Neutrophil (primary cell): ENCODE measurements around the gene MED28.
"Not testable (repeated sequence)": the region's sequence is repeated elsewhere in the genome, so short reads cannot be mapped to it uniquely, and the experiment has no call there.

Source experiments
- H3K27ac ChIP-seq: fragments of 200-600 bp; sonication (generic); 2 replicates; pipeline ENCODE4 v1.5.1; 2016; ENCODE audit warnings: mild to moderate bottlenecking, moderate library complexity
- H3K27me3 ChIP-seq: fragments of 200-600 bp; sonication (generic); 2 replicates; pipeline ENCODE4 v1.6.0; 2016; ENCODE audit warnings: mild to moderate bottlenecking
- H3K36me3 ChIP-seq: fragments of 200-600 bp; sonication (generic); 2 replicates; pipeline ENCODE4 v1.5.1; 2017
- H3K4me1 ChIP-seq, 2 experiments: fragments of 200-600 bp in 1 of 2; sonication (generic) in 1 of 2; 1 replicate in 1 of 2; 2 replicates in 1 of 2; pipeline versions ENCODE4 v1.5.1 to v1.6.1; 2013 to 2016; ENCODE audit warnings: low read depth in 1 of 2, low read length in 1 of 2, mild to moderate bottlenecking in 1 of 2, moderate library complexity in 1 of 2; ENCODE audit not compliant: control insufficient read depth in 1 of 2, insufficient read depth in 1 of 2
- H3K4me3 ChIP-seq, 2 experiments: fragments of 200-600 bp in 1 of 2; sonication (generic) in 1 of 2; 1 replicate in 1 of 2; 2 replicates in 1 of 2; pipeline ENCODE4 v1.5.1; 2013 to 2016; ENCODE audit warnings: low read depth in 1 of 2, low read length in 1 of 2, mild to moderate bottlenecking in 1 of 2, moderate library complexity in 1 of 2
- H3K9me3 ChIP-seq: fragments of 200-600 bp; sonication (generic); 2 replicates; pipeline ENCODE4 v1.5.1; 2016
- TF ChIP-seq, protein P1 (sequence below): fragments of 200-600 bp; sonication (generic); IDR thresholded peaks from 2 replicates; pipeline ENCODE4 v1.5.1; 2016; ENCODE audit warnings: antibody characterized with exemption

The MED28 gene

DNA sequence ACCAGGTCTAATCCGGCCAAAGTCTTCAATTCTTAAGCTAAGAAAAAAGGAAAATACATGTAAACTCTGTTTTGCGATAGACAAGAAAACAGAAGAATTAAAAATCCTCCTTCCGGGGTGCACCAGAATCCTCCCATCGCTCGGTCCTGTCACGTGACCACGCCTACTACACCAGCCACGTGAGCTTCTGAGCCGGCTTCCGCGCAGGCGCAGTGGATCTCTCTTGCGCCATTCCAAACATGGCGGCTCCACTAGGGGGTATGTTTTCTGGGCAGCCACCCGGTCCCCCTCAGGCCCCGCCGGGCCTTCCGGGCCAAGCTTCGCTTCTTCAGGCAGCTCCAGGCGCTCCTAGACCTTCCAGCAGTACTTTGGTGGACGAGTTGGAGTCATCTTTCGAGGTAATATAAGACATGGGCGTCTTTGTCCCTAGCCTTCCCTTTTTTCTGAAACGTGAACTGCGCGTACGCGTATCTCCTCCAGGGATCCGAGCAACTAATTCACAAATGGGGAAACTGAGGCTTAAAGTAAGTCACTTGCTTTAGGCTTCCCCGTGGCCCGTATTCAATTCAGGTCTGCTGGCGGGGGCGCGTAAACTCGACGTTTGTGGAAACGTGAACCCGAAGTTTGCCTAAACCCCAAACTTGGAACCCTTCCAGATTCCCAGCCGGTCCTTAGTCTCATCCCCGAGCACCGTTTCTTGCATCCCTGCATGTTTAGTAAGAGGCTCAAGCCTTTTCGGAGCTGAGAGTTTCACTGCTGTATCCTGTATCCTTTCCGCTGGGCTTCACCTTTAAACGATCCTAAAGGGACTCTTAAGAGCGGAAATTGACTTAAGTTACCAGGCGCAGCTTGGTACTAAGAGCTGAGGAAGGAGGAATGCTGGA, at the start of gene MED28:
TSS of gene MED28 (plus strand) at position 226 of the 884 bp plus-strand sequence. CDS start at position 240, 14 bp downstream.
- Histone ChIP-seq H3K4me1 (peaks cover 20 to 32% of the 10 kb centered on the region in 2 experiments), H3K27ac (peak within 1 kb of the TSS; percentile 93), H3K36me3 (peaks cover 26% of the 10 kb centered on the region), H3K4me3 (peak within 1 kb of the TSS; percentile 86 to 100), H3K27me3 (no peaks in the 10 kb centered on the region), H3K9me3 (no peaks in the 10 kb centered on the region)
- TF ChIP-seq, protein P1, sequence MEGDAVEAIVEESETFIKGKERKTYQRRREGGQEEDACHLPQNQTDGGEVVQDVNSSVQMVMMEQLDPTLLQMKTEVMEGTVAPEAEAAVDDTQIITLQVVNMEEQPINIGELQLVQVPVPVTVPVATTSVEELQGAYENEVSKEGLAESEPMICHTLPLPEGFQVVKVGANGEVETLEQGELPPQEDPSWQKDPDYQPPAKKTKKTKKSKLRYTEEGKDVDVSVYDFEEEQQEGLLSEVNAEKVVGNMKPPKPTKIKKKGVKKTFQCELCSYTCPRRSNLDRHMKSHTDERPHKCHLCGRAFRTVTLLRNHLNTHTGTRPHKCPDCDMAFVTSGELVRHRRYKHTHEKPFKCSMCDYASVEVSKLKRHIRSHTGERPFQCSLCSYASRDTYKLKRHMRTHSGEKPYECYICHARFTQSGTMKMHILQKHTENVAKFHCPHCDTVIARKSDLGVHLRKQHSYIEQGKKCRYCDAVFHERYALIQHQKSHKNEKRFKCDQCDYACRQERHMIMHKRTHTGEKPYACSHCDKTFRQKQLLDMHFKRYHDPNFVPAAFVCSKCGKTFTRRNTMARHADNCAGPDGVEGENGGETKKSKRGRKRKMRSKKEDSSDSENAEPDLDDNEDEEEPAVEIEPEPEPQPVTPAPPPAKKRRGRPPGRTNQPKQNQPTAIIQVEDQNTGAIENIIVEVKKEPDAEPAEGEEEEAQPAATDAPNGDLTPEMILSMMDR: peak; percentile 47

DNA sequence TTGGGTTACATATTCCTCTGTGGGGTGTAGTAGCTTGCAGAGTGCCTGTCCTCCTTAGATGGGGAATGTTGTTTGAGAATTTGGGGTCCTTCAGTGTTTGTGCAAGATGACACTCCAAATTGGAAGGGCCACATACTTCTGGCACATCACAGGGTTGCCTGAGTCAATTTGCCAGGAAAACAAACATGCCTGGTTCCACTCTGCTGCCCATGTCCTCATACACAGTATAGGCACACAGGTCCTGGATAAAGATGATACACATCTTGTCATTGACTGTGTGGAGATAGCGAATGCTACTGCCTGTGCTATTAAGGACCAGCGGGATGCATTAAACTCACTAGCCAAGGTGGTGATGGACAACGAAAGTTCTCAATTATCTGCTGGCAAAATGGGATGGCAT, 48.6 kb upstream of the MED28 start:
- no peak overlapping the region for H3K27ac ChIP-seq
- H3K4me1 ChIP-seq: no peaks in the 10 kb centered on the region
- H3K36me3 ChIP-seq: no peaks in the 10 kb centered on the region
- TF ChIP-seq, protein P1: no peak
- no peaks in the 10 kb centered on the region for H3K9me3 ChIP-seq
- no peak overlapping the region for H3K4me3 ChIP-seq
- no peaks in the 10 kb centered on the region for H3K27me3 ChIP-seq

GRCh38 chr4:17567271-17567670, 47.2 kb upstream of the MED28 start:
- Histone ChIP-seq H3K27me3 (no peaks in the 10 kb centered on the region), H3K4me1 (no peaks in the 10 kb centered on the region), H3K27ac (no peak overlapping the region), H3K4me3 (no peak overlapping the region), H3K9me3 (no peaks in the 10 kb centered on the region), H3K36me3 (no peaks in the 10 kb centered on the region)
- TF ChIP-seq, protein P1: no peak

DNA sequence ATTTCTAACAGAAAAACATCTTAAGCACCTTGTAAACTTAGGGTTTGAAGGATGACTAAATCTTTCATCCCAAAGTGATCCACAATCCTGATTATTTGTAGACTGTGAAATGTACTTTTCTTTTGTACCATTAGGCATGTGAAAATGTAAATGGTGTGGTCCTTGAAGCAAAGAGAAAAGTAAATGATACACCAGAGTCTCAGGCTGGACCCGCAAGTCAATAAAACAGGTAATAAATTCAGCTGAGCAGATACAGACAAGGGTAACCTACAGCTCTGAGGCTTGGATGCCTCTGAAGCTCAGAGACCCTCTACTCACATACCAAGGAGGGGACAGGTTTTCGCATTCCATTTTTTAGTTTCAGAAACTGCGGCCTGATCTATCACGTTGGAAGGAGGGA, 40.2 kb upstream of the MED28 start:
- Histone ChIP-seq H3K36me3 (no peaks in the 10 kb centered on the region), H3K4me1 (peaks cover 20% of the 10 kb centered on the region in 2 experiments), H3K4me3 (no peak overlapping the region), H3K27ac (no peak overlapping the region), H3K27me3 (no peaks in the 10 kb centered on the region), H3K9me3 (no peaks in the 10 kb centered on the region)
- TF ChIP-seq, protein P1: no peak

DNA sequence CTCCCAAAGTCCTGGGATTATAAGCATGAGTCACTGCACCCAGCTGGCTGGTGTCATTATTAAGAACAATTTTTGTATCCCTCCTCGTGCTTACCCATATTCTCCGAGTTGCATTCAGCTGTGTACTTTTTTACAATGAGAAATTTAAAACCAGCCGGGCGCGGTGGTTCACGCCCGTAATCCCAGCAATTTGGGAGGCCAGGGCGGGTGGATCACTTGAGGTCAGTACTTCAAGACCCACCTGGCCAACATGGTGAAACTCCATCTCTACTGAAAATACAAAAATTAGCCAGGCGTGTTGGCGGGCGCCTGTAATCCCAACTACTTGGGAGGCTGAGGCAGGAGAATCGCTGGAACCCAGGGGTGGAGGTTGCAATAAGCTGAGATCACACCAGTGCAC, 39.3 kb upstream of the MED28 start:
- H3K4me1 ChIP-seq: peaks cover 20% of the 10 kb centered on the region in 2 experiments
- not testable (repeated sequence) for H3K4me3 ChIP-seq, H3K9me3 ChIP-seq, H3K36me3 ChIP-seq, H3K27me3 ChIP-seq, H3K27ac ChIP-seq

DNA sequence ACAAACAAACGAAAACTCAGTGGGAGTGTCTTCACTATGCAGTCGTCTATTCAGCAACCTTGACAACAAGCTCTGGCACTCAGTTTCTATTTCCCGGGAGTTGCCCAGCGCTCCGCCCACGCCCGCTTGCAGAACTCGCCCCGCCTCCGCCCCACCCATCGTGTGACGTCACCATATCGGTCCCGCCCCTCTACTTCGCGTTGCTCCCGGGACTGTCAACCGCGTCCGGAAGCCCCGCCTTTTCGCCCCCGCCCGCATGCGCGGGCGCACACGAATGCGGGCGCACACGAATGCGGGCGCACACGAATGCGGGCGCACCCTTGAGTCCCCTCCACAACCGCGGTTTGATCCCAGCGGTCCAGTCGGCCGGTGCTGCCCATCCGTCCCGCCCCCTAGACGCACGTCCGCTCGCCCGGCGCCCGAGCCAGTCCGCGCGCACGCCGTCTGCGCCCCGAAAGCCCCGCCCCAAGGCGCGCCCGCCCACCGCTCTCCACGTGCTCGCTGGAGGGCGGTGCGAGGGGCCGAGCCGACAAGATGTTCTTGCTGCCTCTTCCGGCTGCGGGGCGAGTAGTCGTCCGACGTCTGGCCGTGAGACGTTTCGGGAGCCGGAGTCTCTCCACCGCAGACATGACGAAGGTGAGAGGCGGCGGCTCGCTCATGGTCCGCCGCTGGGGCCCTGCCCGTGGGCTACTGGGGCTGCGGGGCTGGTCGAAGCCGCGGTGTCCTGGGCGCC, 37.3 kb upstream of the MED28 start, which contains the start of gene LAP3:
TSS of gene LAP3 (plus strand) at position 267 of the 733 bp plus-strand sequence. CDS start at position 535, 268 bp downstream.
- H3K9me3 ChIP-seq: no peaks in the 10 kb centered on the region
- H3K27me3 ChIP-seq: no peaks in the 10 kb centered on the region
- peak within 1 kb of the TSS; percentile 70 to 95 for H3K4me3 ChIP-seq
- H3K4me1 ChIP-seq: peaks cover 20% of the 10 kb centered on the region in 2 experiments
- peak within 1 kb of the TSS; percentile 94 for H3K27ac ChIP-seq
- peaks cover 9% of the 10 kb centered on the region for H3K36me3 ChIP-seq
- TF ChIP-seq, protein P1: peak; percentile 46
